ENCODE results near the gene CD302.
"Not testable (repeated sequence)": the region's sequence is repeated elsewhere in the genome, so short reads cannot be mapped to it uniquely, and the experiment has no call there.

Gene CD302

GRCh38 chr2:159744363-159744762 lies 53.6 kb downstream of the CD302 start:
- DNase-seq = no peak

- DNase-seq = no peak
Measured at GRCh38 chr2:159742846-159743245, 55.2 kb downstream of the CD302 start.

GRCh38 chr2:159738509-159739390 lies 59.3 kb downstream of the CD302 start:
- DNase-seq = no peak

- no peak for DNase-seq
Measured at GRCh38 chr2:159737917-159738296, 60.1 kb downstream of the CD302 start.

GRCh38 chr2:159737292-159737916 lies 60.6 kb downstream of the CD302 start:
- no peak for DNase-seq

- no peak for DNase-seq
Measured at GRCh38 chr2:159736048-159736447, 62.0 kb downstream of the CD302 start.

GRCh38 chr2:159735648-159736047 lies 62.4 kb downstream of the CD302 start:
- DNase-seq = no peak

- DNase-seq = no peak
Measured at GRCh38 chr2:159728629-159729028, 69.4 kb downstream of the CD302 start.

- no peak for DNase-seq
Measured at GRCh38 chr2:159725713-159726112, 72.3 kb downstream of the CD302 start.

- DNase-seq = not testable (repeated sequence)
Measured at GRCh38 chr2:159724795-159725572, 73.0 kb downstream of the CD302 start.

GRCh38 chr2:159722580-159722979 lies 75.4 kb downstream of the CD302 start:
- no peak for DNase-seq

GRCh38 chr2:159720676-159721075 lies 77.3 kb downstream of the CD302 start:
- no peak for DNase-seq
